AG09309 (cell line): Measurements from ENCODE around the gene FAM83F.

Experiments
- DNase-seq: peaks from one replicate; pipeline ENCODE4 v3.0.0-alpha.2; 2010; ENCODE audit warnings: low read depth
- H3K4me3 ChIP-seq: 2 replicates; pipeline ENCODE4 v1.5.1; 2011; ENCODE audit warnings: mild to moderate bottlenecking, low read depth, low read length, moderate library complexity; ENCODE audit not compliant: control insufficient read depth
- CTCF ChIP-seq: IDR thresholded peaks from 2 replicates; pipeline ENCODE4 v1.5.1; 2011; ENCODE audit warnings: mild to moderate bottlenecking, low read depth, low read length, inconsistent platforms; ENCODE audit not compliant: insufficient read depth, control insufficient read depth; ENCODE audit errors: missing control alignments

FAM83F gene

GRCh38 chr22:39958949-39959639 lies 35.7 kb upstream of the FAM83F start:
- no peak for TF ChIP-seq CTCF
- H3K4me3 ChIP-seq: no peak overlapping the region
- DNase-seq: no peak

GRCh38 chr22:39959640-39960447 lies 34.9 kb upstream of the FAM83F start, which contains the start of gene TMA7B:
Gene TMA7B (plus strand): TSS chr22:39960397. CDS start chr22:39964375, 3,978 bp downstream.
- peak; percentile 46 for TF ChIP-seq CTCF
- no peak for DNase-seq
- H3K4me3 ChIP-seq: no peak within 1 kb of the TSS

- no peak for TF ChIP-seq CTCF
- no peak overlapping the region for H3K4me3 ChIP-seq
- DNase-seq: peak; percentile 77
Measured at GRCh38 chr22:39960791-39961746, 33.7 kb upstream of the FAM83F start.

- DNase-seq: no peak
- no peak for TF ChIP-seq CTCF
- H3K4me3 ChIP-seq: no peak overlapping the region
Measured at GRCh38 chr22:39962071-39962470, 32.7 kb upstream of the FAM83F start.

- DNase-seq: no peak
- H3K4me3 ChIP-seq: no peak overlapping the region
- no peak for TF ChIP-seq CTCF
Measured at GRCh38 chr22:39965748-39966147, 29.0 kb upstream of the FAM83F start.

- no peak for DNase-seq
- H3K4me3 ChIP-seq: no peak overlapping the region
- no peak for TF ChIP-seq CTCF
Measured at GRCh38 chr22:39966470-39966869, 28.3 kb upstream of the FAM83F start.
